Sigmoid colon (tissue), 4 donors: ENCODE results near the gene SH3BP5.

Source experiments
- CTCF ChIP-seq, 4 experiments: fragments of 450-650 bp in 3 of 4; fragments of 200-600 bp in 1 of 4; IDR thresholded peaks; one replicate each; pipeline ENCODE4 v1.5.1; 2016 to 2019; ENCODE audit warnings: antibody characterized with exemption in 4 of 4, mild to moderate bottlenecking in 3 of 4, moderate library complexity in 2 of 4
- EP300 ChIP-seq, 4 donors: sonication (generic); formaldehyde crosslinking; IDR thresholded peaks; one replicate each; pipeline ENCODE4 v1.6.1; 2017; ENCODE audit warnings: antibody characterized with exemption in 4 of 4

DNA sequence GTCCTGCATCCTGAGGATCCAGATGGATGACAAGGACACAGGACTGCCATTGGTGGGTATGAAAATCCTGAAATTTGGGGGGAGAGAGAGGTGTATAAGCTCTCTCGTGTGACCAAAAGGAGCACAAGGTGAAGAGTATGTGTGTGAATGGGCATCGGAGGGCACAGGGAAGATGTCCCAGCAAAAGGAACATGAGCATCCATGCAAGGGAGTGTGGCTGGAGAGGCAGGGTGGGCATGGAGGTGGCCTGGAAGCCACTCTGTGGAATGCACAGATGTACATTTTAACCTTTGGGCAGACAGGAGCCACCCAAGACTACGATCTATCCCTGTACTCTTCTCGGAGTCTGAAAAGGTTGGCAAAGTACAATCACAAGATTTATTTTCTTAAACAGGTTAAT lies 71.9 kb downstream of the SH3BP5 start:
- TF ChIP-seq CTCF (IDR thresholded peaks at IDR 0.05) (no peak), EP300 (IDR thresholded peaks at IDR 0.05) (no peak)
